ENCODE measurements around the gene DSE.

The DSE gene

GRCh38 chr6:116482780-116483179, 112.0 kb downstream of the DSE start:
- no peak for DNase-seq (ENCODE audit: low spot score)

- no peak for DNase-seq (ENCODE audit: low spot score)
These were observed 112.9 kb downstream of the DSE start for GRCh38 chr6:116483616-116484015.

GRCh38 chr6:116485559-116486184, 114.9 kb downstream of the DSE start:
- no peak for DNase-seq (ENCODE audit: low spot score)

GRCh38 chr6:116491610-116492330, 121.0 kb downstream of the DSE start:
- DNase-seq (ENCODE audit: low spot score) = no peak

GRCh38 chr6:116492331-116493067, 121.8 kb downstream of the DSE start:
- DNase-seq (ENCODE audit: low spot score) = no peak

Measured in AG08396 (cell line).